DOHH2 (cell line): ENCODE measurements around the gene C21orf58.

ENCODE experiments used
- H3F3A ChIP-seq: fragments of 200-600 bp; sonication (generic), shearing (Covaris generic); 2 replicates; pipeline ENCODE4 v1.6.0; 2016; ENCODE audit warnings: antibody characterized with exemption, mild to moderate bottlenecking; ENCODE audit not compliant: control insufficient read depth, insufficient read depth
- H3K27ac ChIP-seq: fragments of 200-600 bp; sonication (generic); 2 replicates; pipeline ENCODE4 v1.5.1; 2014; ENCODE audit warnings: low read depth, mild to moderate bottlenecking, low read length, moderate library complexity
- H3K27me3 ChIP-seq: fragments of 200-600 bp; sonication (generic); 2 replicates; pipeline ENCODE4 v1.6.1; 2014; ENCODE audit warnings: mild to moderate bottlenecking, low read length, mixed read lengths; ENCODE audit not compliant: control insufficient read depth
- H3K36me3 ChIP-seq: fragments of 200-600 bp; sonication (generic); 2 replicates; pipeline ENCODE4 v1.6.1; 2014; ENCODE audit warnings: mild to moderate bottlenecking, low read length, moderate library complexity, mixed read lengths; ENCODE audit not compliant: control insufficient read depth
- H3K4me1 ChIP-seq: fragments of 200-600 bp; sonication (generic); 2 replicates; pipeline ENCODE4 v1.6.1; 2014; ENCODE audit warnings: mild to moderate bottlenecking, low read length, mixed read lengths; ENCODE audit not compliant: control insufficient read depth
- H3K4me2 ChIP-seq: fragments of 200-600 bp; sonication (generic); 2 replicates; pipeline ENCODE4 v1.6.0; 2014; ENCODE audit warnings: mild to moderate bottlenecking, low read length, moderate library complexity
- H3K4me3 ChIP-seq: fragments of 200-600 bp; sonication (generic); 2 replicates; pipeline ENCODE4 v1.5.1; 2014; ENCODE audit warnings: mild to moderate bottlenecking, low read length, mixed read lengths
- H3K79me2 ChIP-seq: fragments of 200-600 bp; sonication (generic); 2 replicates; pipeline ENCODE4 v1.6.1; 2014; ENCODE audit warnings: mild to moderate bottlenecking, low read length, mixed read lengths; ENCODE audit not compliant: control insufficient read depth
- H3K9me2 ChIP-seq: fragments of 200-600 bp; sonication (generic); replicated peaks from 2 replicates; pipeline ENCODE4 v1.6.1; 2014; ENCODE audit warnings: mild to moderate bottlenecking, low read length, mixed read lengths; ENCODE audit not compliant: control insufficient read depth
- H3K9me3 ChIP-seq: fragments of 200-600 bp; sonication (generic); 2 replicates; pipeline ENCODE4 v1.6.1; 2014; ENCODE audit warnings: antibody characterized with exemption, low read length, mixed read lengths; ENCODE audit not compliant: control insufficient read depth, insufficient read depth
- H4K20me1 ChIP-seq: fragments of 200-600 bp; sonication (generic); 2 replicates; pipeline ENCODE4 v1.6.0; 2014; ENCODE audit warnings: low read depth, mild to moderate bottlenecking, antibody characterized with exemption, low read length, moderate library complexity; ENCODE audit not compliant: control insufficient read depth, insufficient read depth
- EZH2phosphoT487 ChIP-seq: fragments of 200-600 bp; sonication (generic); IDR thresholded peaks from 2 replicates; pipeline ENCODE4 v1.6.1; 2017; ENCODE audit warnings: borderline replicate concordance, mild to moderate bottlenecking, antibody characterized with exemption, low read length, moderate library complexity, mixed read lengths
- TF ChIP-seq, protein P1 (sequence below): fragments of 200-600 bp; sonication (generic); IDR thresholded peaks from one replicate; pipeline ENCODE4 v1.5.1; 2014; ENCODE audit warnings: antibody characterized with exemption, mild to moderate bottlenecking, low read depth, low read length; ENCODE audit not compliant: poor library complexity, severe bottlenecking

C21orf58 gene

DNA sequence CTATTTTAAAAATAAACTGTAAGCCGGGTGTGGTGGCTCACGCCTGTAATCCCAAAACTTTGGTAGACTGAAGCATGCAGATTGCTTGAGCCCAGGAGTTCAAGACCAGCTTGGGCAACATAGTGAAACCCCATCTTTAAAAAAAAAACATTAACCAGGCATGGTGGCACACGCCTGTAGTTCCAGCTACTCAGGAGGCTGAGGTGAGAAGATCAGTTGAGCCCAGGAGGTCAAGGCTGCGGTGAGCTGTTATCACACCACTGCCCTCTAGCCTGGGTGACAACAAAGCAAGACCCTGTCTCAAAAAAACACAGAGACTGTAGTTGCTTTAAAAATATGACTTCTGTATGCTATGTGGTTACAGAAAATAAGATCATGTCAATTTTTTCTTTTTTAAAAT, 70.8 kb downstream of the C21orf58 start:
- peaks cover 11% of the 10 kb centered on the region for H3F3A ChIP-seq
- H3K4me3 ChIP-seq, result no peak overlapping the region
- no peaks in the 10 kb centered on the region for H3K27me3 ChIP-seq
- peaks cover 49% of the 10 kb centered on the region for H3K4me1 ChIP-seq
- H3K79me2 ChIP-seq, result peaks cover 2% of the 10 kb centered on the region; the same call in 1 of the 2 replicates
- H3K9me2 ChIP-seq, result no peaks in the 10 kb centered on the region
- TF ChIP-seq, protein P1, sequence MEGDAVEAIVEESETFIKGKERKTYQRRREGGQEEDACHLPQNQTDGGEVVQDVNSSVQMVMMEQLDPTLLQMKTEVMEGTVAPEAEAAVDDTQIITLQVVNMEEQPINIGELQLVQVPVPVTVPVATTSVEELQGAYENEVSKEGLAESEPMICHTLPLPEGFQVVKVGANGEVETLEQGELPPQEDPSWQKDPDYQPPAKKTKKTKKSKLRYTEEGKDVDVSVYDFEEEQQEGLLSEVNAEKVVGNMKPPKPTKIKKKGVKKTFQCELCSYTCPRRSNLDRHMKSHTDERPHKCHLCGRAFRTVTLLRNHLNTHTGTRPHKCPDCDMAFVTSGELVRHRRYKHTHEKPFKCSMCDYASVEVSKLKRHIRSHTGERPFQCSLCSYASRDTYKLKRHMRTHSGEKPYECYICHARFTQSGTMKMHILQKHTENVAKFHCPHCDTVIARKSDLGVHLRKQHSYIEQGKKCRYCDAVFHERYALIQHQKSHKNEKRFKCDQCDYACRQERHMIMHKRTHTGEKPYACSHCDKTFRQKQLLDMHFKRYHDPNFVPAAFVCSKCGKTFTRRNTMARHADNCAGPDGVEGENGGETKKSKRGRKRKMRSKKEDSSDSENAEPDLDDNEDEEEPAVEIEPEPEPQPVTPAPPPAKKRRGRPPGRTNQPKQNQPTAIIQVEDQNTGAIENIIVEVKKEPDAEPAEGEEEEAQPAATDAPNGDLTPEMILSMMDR, result no peak
- TF ChIP-seq EZH2phosphoT487, result no peak
- H3K4me2 ChIP-seq, result no peak overlapping the region
- H4K20me1 ChIP-seq, result 0 out of 2 replicates have a peak, but pooled peaks cover 3% of the 10 kb centered on the region
- H3K9me3 ChIP-seq, result no peaks in the 10 kb centered on the region
- peaks cover 93% of the 10 kb centered on the region for H3K36me3 ChIP-seq
- no peak overlapping the region for H3K27ac ChIP-seq
